ENCODE measurements around the gene C10orf62.

Gene C10orf62

GRCh38 chr10:97596101-97597082 is 6.9 kb downstream of the C10orf62 start:
- Histone ChIP-seq H3K79me2 (ENCODE audit: low read length) (no peaks in the 10 kb centered on the region), H3K9ac (ENCODE audit: low read length) (no peak overlapping the region), H3K27me3 (ENCODE audit: low read depth, low read length) (no peaks in the 10 kb centered on the region), H2AFZ (ENCODE audit: low read depth, low read length) (no peak overlapping the region), H4K20me1 (ENCODE audit: insufficient read depth, low read length) (no peaks in the 10 kb centered on the region), H3K4me1 (ENCODE audit: low read length) (no peaks in the 10 kb centered on the region), H3K4me3 (ENCODE audit: low read length) (no peak overlapping the region), H3K27ac (ENCODE audit: low read length) (no peak overlapping the region), H3K4me2 (ENCODE audit: low read length) (no peak overlapping the region), H3K9me3 (ENCODE audit: insufficient read depth, low read length) (no peaks in the 10 kb centered on the region), H3K36me3 (replicated peaks; ENCODE audit: low read depth, low read length) (no peaks in the 10 kb centered on the region)
- TF ChIP-seq EZH2phosphoT487 (IDR thresholded peaks at IDR 0.05; ENCODE audit: low read depth) = no peak
- TF ChIP-seq CTCF (IDR thresholded peaks at IDR 0.05; ENCODE audit: low read depth, low read length) = no peak

- no peaks in the 10 kb centered on the region for H3K27me3 ChIP-seq (ENCODE audit: low read depth, low read length)
- H4K20me1 ChIP-seq (ENCODE audit: insufficient read depth, low read length) = no peaks in the 10 kb centered on the region
- H3K27ac ChIP-seq (ENCODE audit: low read length) = no peak overlapping the region
- no peaks in the 10 kb centered on the region for H3K9me3 ChIP-seq (ENCODE audit: insufficient read depth, low read length)
- H3K79me2 ChIP-seq (ENCODE audit: low read length) = no peaks in the 10 kb centered on the region
- H3K9ac ChIP-seq (ENCODE audit: low read length) = no peak overlapping the region
- no peaks in the 10 kb centered on the region for H3K36me3 ChIP-seq (replicated peaks; ENCODE audit: low read depth, low read length)
- no peaks in the 10 kb centered on the region for H3K4me1 ChIP-seq (ENCODE audit: low read length)
- no peak overlapping the region for H3K4me2 ChIP-seq (ENCODE audit: low read length)
- TF ChIP-seq EZH2phosphoT487 (IDR thresholded peaks at IDR 0.05; ENCODE audit: low read depth) (no peak), CTCF (IDR thresholded peaks at IDR 0.05; ENCODE audit: low read depth, low read length) (no peak)
- no peak overlapping the region for H3K4me3 ChIP-seq (ENCODE audit: low read length)
- H2AFZ ChIP-seq (ENCODE audit: low read depth, low read length) = no peak overlapping the region
Observed at GRCh38 chr10:97597778-97598177, 8.3 kb downstream of the C10orf62 start.

- Histone ChIP-seq H3K9ac (ENCODE audit: low read length) (no peak overlapping the region), H3K4me3 (ENCODE audit: low read length) (no peak overlapping the region), H3K9me3 (ENCODE audit: insufficient read depth, low read length) (no peaks in the 10 kb centered on the region), H3K4me2 (ENCODE audit: low read length) (no peak overlapping the region), H3K27ac (ENCODE audit: low read length) (no peak overlapping the region), H3K79me2 (ENCODE audit: low read length) (no peaks in the 10 kb centered on the region), H3K36me3 (replicated peaks; ENCODE audit: low read depth, low read length) (no peaks in the 10 kb centered on the region), H4K20me1 (ENCODE audit: insufficient read depth, low read length) (no peaks in the 10 kb centered on the region), H2AFZ (ENCODE audit: low read depth, low read length) (no peak overlapping the region), H3K27me3 (ENCODE audit: low read depth, low read length) (no peaks in the 10 kb centered on the region), H3K4me1 (ENCODE audit: low read length) (no peaks in the 10 kb centered on the region)
- TF ChIP-seq EZH2phosphoT487 (IDR thresholded peaks at IDR 0.05; ENCODE audit: low read depth) (no peak), CTCF (IDR thresholded peaks at IDR 0.05; ENCODE audit: low read depth, low read length) (no peak)
Observed at GRCh38 chr10:97598407-97599271, 9.1 kb downstream of the C10orf62 start.

GRCh38 chr10:97599272-97599619 is 9.7 kb downstream of the C10orf62 start:
- Histone ChIP-seq H3K27ac (ENCODE audit: low read length) (no peak overlapping the region), H3K79me2 (ENCODE audit: low read length) (no peaks in the 10 kb centered on the region), H3K4me2 (ENCODE audit: low read length) (no peak overlapping the region), H4K20me1 (ENCODE audit: insufficient read depth, low read length) (no peaks in the 10 kb centered on the region), H2AFZ (ENCODE audit: low read depth, low read length) (no peak overlapping the region), H3K9ac (ENCODE audit: low read length) (no peak overlapping the region), H3K36me3 (replicated peaks; ENCODE audit: low read depth, low read length) (no peaks in the 10 kb centered on the region), H3K9me3 (ENCODE audit: insufficient read depth, low read length) (no peaks in the 10 kb centered on the region), H3K27me3 (ENCODE audit: low read depth, low read length) (no peaks in the 10 kb centered on the region), H3K4me1 (ENCODE audit: low read length) (no peaks in the 10 kb centered on the region), H3K4me3 (ENCODE audit: low read length) (no peak overlapping the region)
- TF ChIP-seq CTCF (IDR thresholded peaks at IDR 0.05; ENCODE audit: low read depth, low read length) = no peak
- TF ChIP-seq EZH2phosphoT487 (IDR thresholded peaks at IDR 0.05; ENCODE audit: low read depth) = no peak
